CD14-positive monocyte (primary cell): Measurements from ENCODE around the gene EXOC4. TPM values are rescaled to one million over a fixed set of nuclear protein-coding genes. Genes with fewer than 3 reads are reported as not detected.
A peak's percentile ranks its signal among the peaks of the same experiment; 100 is the strongest.

ENCODE experiments used
- DNase-seq, 3 donors: peaks; one replicate each; pipeline ENCODE4 v3.0.0-alpha.2; 2011 to 2022
- H2AFZ ChIP-seq: 2 replicates; pipeline ENCODE4 v1.6.0; 2012; ENCODE audit warnings: mild to moderate bottlenecking, low read depth, low read length, inconsistent platforms; ENCODE audit not compliant: insufficient read depth, poor library complexity, severe bottlenecking
- H3K27ac ChIP-seq, 2 donors: 1 replicate in 1 of 2; 2 replicates in 1 of 2; pipeline ENCODE4 v1.5.1; 2012 to 2013; ENCODE audit warnings: low read length in 2 of 2, control low read depth in 1 of 2, inconsistent platforms in 1 of 2, low read depth in 1 of 2, mild to moderate bottlenecking in 1 of 2
- H3K27me3 ChIP-seq, 2 donors: one replicate each; pipeline versions ENCODE4 v1.6.0 to v1.6.1; 2011 to 2013; ENCODE audit warnings: low read length in 2 of 2; ENCODE audit not compliant: control insufficient read depth in 2 of 2, insufficient read depth in 2 of 2
- H3K36me3 ChIP-seq, 2 donors: replicated peaks in 1 of 2; 1 replicate in 1 of 2; 2 replicates in 1 of 2; pipeline versions ENCODE4 v1.5.1 to v1.6.1; 2012 to 2013; ENCODE audit warnings: low read length in 2 of 2, control low read depth in 1 of 2, inconsistent platforms in 1 of 2, mild to moderate bottlenecking in 1 of 2; ENCODE audit not compliant: insufficient read depth in 2 of 2, control insufficient read depth in 1 of 2
- H3K4me1 ChIP-seq, 2 donors: 1 replicate in 1 of 2; 2 replicates in 1 of 2; pipeline versions ENCODE4 v1.5.1 to v1.6.1; 2012 to 2013; ENCODE audit warnings: low read length in 2 of 2, control low read depth in 1 of 2, inconsistent platforms in 1 of 2, mild to moderate bottlenecking in 1 of 2, moderate library complexity in 1 of 2; ENCODE audit not compliant: insufficient read depth in 2 of 2, control insufficient read depth in 1 of 2
- H3K4me2 ChIP-seq: replicated peaks from 2 replicates; pipeline ENCODE3; 2012; ENCODE audit warnings: low read length, moderate library complexity, mild to moderate bottlenecking; ENCODE audit not compliant: poor library complexity, severe bottlenecking; ENCODE audit errors: extremely low read depth
- H3K4me3 ChIP-seq, 3 experiments: fragments of 200-600 bp in 1 of 3; sonication (generic) in 1 of 3; replicated peaks in 1 of 3; 1 replicate in 2 of 3; 2 replicates in 1 of 3; pipeline ENCODE4 v1.5.1; 2011 to 2013; ENCODE audit warnings: low read length in 3 of 3, mild to moderate bottlenecking in 3 of 3, control low read depth in 2 of 3, low read depth in 2 of 3, inconsistent platforms in 1 of 3, moderate library complexity in 1 of 3
- H3K79me2 ChIP-seq: 2 replicates; pipeline ENCODE4 v1.6.0; 2012; ENCODE audit warnings: mild to moderate bottlenecking, control low read depth, inconsistent platforms, low read length, moderate library complexity; ENCODE audit not compliant: insufficient read depth
- H3K9ac ChIP-seq: 2 replicates; pipeline ENCODE4 v1.6.0; 2017; ENCODE audit warnings: low read length, mild to moderate bottlenecking; ENCODE audit not compliant: insufficient read depth, poor library complexity, severe bottlenecking
- H3K9me3 ChIP-seq, 2 donors: replicated peaks in 1 of 2; 1 replicate in 1 of 2; 2 replicates in 1 of 2; pipeline versions ENCODE4 v1.5.1 to v1.6.1; 2012 to 2013; ENCODE audit warnings: low read length in 2 of 2, control low read depth in 1 of 2; ENCODE audit not compliant: control insufficient read depth in 1 of 2, insufficient read depth in 1 of 2
- H4K20me1 ChIP-seq: 2 replicates; pipeline ENCODE4 v1.6.0; 2012; ENCODE audit warnings: mild to moderate bottlenecking, low read length, control low read depth, moderate library complexity; ENCODE audit not compliant: insufficient read depth
- H3K27ac Mint-ChIP-seq, 7 donors: one replicate each; pipeline ENCODE4 v1.8.0; 2020; ENCODE audit warnings: mild to moderate bottlenecking in 7 of 7, mixed read lengths in 7 of 7, moderate library complexity in 6 of 7, inconsistent platforms in 2 of 7
- H3K27me3 Mint-ChIP-seq, 3 donors: one replicate each; pipeline ENCODE4 v1.8.0; 2021 to 2022; ENCODE audit warnings: low read depth in 3 of 3, mild to moderate bottlenecking in 3 of 3, mixed read lengths in 3 of 3, moderate library complexity in 3 of 3, inconsistent platforms in 1 of 3
- H3K36me3 Mint-ChIP-seq, 2 donors: one replicate each; pipeline ENCODE4 v1.8.0; 2020; ENCODE audit warnings: mixed read lengths in 2 of 2, inconsistent platforms in 1 of 2, mild to moderate bottlenecking in 1 of 2
- H3K4me1 Mint-ChIP-seq: one replicate; pipeline ENCODE4 v1.8.0; 2020; ENCODE audit warnings: mild to moderate bottlenecking, mixed read lengths
- H3K4me3 Mint-ChIP-seq, 2 donors: one replicate each; pipeline ENCODE4 v1.8.0; 2020; ENCODE audit warnings: mild to moderate bottlenecking in 2 of 2, mixed read lengths in 2 of 2, moderate library complexity in 1 of 2
- H3K9me3 Mint-ChIP-seq, 7 donors: one replicate each; pipeline ENCODE4 v1.8.0; 2020 to 2022; ENCODE audit warnings: mixed read lengths in 7 of 7, mild to moderate bottlenecking in 6 of 7, moderate library complexity in 6 of 7, inconsistent platforms in 2 of 7
- CTCF ChIP-seq: fragments of 200-600 bp; IDR thresholded peaks from one replicate; pipeline ENCODE4 v1.8.0; 2022; ENCODE audit warnings: antibody characterized with exemption, mild to moderate bottlenecking
- WGBS: methylation state at CpG from one replicate; pipeline ENCODE4 v1.1.5; 2013; ENCODE audit warnings: missing lambda C conversion rate; ENCODE audit not compliant: insufficient coverage; 5-methylcytosine and 5-hydroxymethylcytosine counted together
- intact Hi-C, 2 donors: fragments of 100-400 bp; cut with micrococcal nuclease; formaldehyde crosslinking; loops; one replicate each; pipeline versions ENCODE4 v1.15.0 to v1.15.1; 2023
- polyA plus RNA-seq, 3 donors: library from polyadenylated mRNA; depleted of rRNA in 1 of 3; unstranded in 2 of 3; stranded (reverse) in 1 of 3; fragments of 300-500 nt in 2 of 3; fragments of >200 nt in 1 of 3; fragmentation: Illumina TruSeq in 2 of 3; gene quantifications; 1 replicate in 2 of 3; 2 replicates in 1 of 3; pipeline ENCODE4 v1.2.3, GENCODE V29; 2012 to 2021

Gene EXOC4
- polyA plus RNA-seq, 3 donors, result 20.6 to 22.3 (median 22.3) TPM

GRCh38 chr7:133668296-133669060 is 415.6 kb downstream of the EXOC4 start:
- Mint-ChIP-seq H3K27me3 (no peaks in the 10 kb centered on the region), H3K4me1 (no peaks in the 10 kb centered on the region), H3K36me3 (peaks cover 10 to 11% of the 10 kb centered on the region in 2 donors), H3K4me3 (no peak overlapping the region), H3K9me3 (peaks cover 0 to 3% (median 0%) of the 10 kb centered on the region in 7 donors), H3K27ac (no peak overlapping the region)
- no peaks in the 10 kb centered on the region for H3K36me3 ChIP-seq
- H3K4me1 ChIP-seq, result no peaks in the 10 kb centered on the region
- intact Hi-C loops, result no loop called here
- TF ChIP-seq CTCF, result no peak
- H2AFZ ChIP-seq, result no peak overlapping the region
- H4K20me1 ChIP-seq, result no peaks in the 10 kb centered on the region
- H3K9me3 ChIP-seq, result no peaks in the 10 kb centered on the region
- 100% methylated on average over 1 of the region's 4 CpGs for WGBS
- H3K27me3 ChIP-seq, result no peaks in the 10 kb centered on the region
- no peak overlapping the region for H3K4me3 ChIP-seq
- no peak for DNase-seq
- no peak overlapping the region for H3K9ac ChIP-seq
- no peak overlapping the region for H3K27ac ChIP-seq
- H3K4me2 ChIP-seq, result no peak overlapping the region
- H3K79me2 ChIP-seq, result no peaks in the 10 kb centered on the region

- Histone ChIP-seq H4K20me1 (no peaks in the 10 kb centered on the region), H3K4me3 (no peak overlapping the region), H3K9me3 (no peaks in the 10 kb centered on the region), H3K4me1 (no peaks in the 10 kb centered on the region), H3K79me2 (no peaks in the 10 kb centered on the region), H3K4me2 (no peak overlapping the region), H3K36me3 (no peaks in the 10 kb centered on the region), H2AFZ (no peak overlapping the region), H3K9ac (no peak overlapping the region), H3K27ac (no peak overlapping the region), H3K27me3 (no peaks in the 10 kb centered on the region)
- Mint-ChIP-seq H3K36me3 (peaks cover 5 to 9% of the 10 kb centered on the region in 2 donors), H3K4me1 (no peaks in the 10 kb centered on the region), H3K27me3 (no peaks in the 10 kb centered on the region), H3K4me3 (no peak overlapping the region), H3K9me3 (peaks cover 0 to 3% (median 0%) of the 10 kb centered on the region in 7 donors), H3K27ac (peak overlapping the region in 1 of 7 donors; percentile 10)
- no peak for DNase-seq
- WGBS, result 73% methylated on average over 4 of the region's 6 CpGs
- TF ChIP-seq CTCF, result no peak
- intact Hi-C loops, result no loop called here
Measured at GRCh38 chr7:133669061-133669455, 416.2 kb downstream of the EXOC4 start.
